WTC11 (cell line): Measurements from ENCODE around the gene GPC6. TPM values are rescaled to one million over a fixed set of nuclear protein-coding genes. Genes with fewer than 3 reads are reported as not detected.

Experiments
- ATAC-seq: fragments of 200-7000 bp; cut with Tn5 transposase; 2 replicates; pipeline ENCODE4 v1.10.0; 2021; ENCODE audit warnings: mild to moderate bottlenecking, moderate library complexity
- CTCF ChIA-PET: fragments of 300-600 bp; sonication (Branson Sonifier 250); formaldehyde crosslinking; loops from one replicate; lab custom pipeline; 2021; ENCODE audit warnings: antibody characterized with exemption; lab: Charles Lee
- POLR2A ChIA-PET: fragments of 350-600 bp; sonication (Branson Sonifier 250); formaldehyde crosslinking; loops from one replicate; lab custom pipeline; 2021; ENCODE audit warnings: antibody characterized with exemption; lab: Charles Lee
- DNase-seq: peaks from one replicate; pipeline ENCODE4 v3.0.0; 2021; ENCODE audit warnings: low spot score
- H3K27ac Mint-ChIP-seq: 2 replicates; pipeline ENCODE4 v1.8.0; 2021; ENCODE audit warnings: mixed read lengths
- H3K27me3 Mint-ChIP-seq: 2 replicates; pipeline ENCODE4 v1.8.0; 2021; ENCODE audit warnings: low read depth, mild to moderate bottlenecking, moderate library complexity, mixed read lengths
- H3K36me3 Mint-ChIP-seq: 2 replicates; pipeline ENCODE4 v1.8.0; 2021; ENCODE audit warnings: mixed read lengths
- H3K4me1 Mint-ChIP-seq: 2 replicates; pipeline ENCODE4 v1.8.0; 2022; ENCODE audit warnings: mixed read lengths
- H3K4me3 Mint-ChIP-seq: 2 replicates; pipeline ENCODE4 v1.8.0; 2021; ENCODE audit warnings: mild to moderate bottlenecking, moderate library complexity, mixed read lengths
- H3K9me3 Mint-ChIP-seq: 2 replicates; pipeline ENCODE4 v1.8.0; 2021; ENCODE audit warnings: mixed read lengths
- AR ChIP-seq: fragments of 250-450 bp; sonication (Bioruptor Pico); IDR thresholded peaks from 2 replicates; pipeline ENCODE4 v1.9.0; 2021; ENCODE audit warnings: mild to moderate bottlenecking
- ATF1 ChIP-seq: sonication (generic); formaldehyde crosslinking; IDR thresholded peaks from 2 replicates; pipeline ENCODE4 v1.8.1; 2023; ENCODE audit warnings: mild to moderate bottlenecking, moderate library complexity, missing genetic modification reagents
- ETV6 ChIP-seq: sonication (generic); formaldehyde crosslinking; IDR thresholded peaks from 2 replicates; pipeline ENCODE4 v1.8.1; 2022; ENCODE audit warnings: mild to moderate bottlenecking, missing genetic modification reagents
- FOXK1 ChIP-seq: sonication (generic); formaldehyde crosslinking; IDR thresholded peaks from 2 replicates; pipeline ENCODE4 v1.8.0; 2022; ENCODE audit warnings: mild to moderate bottlenecking, moderate library complexity, missing genetic modification reagents
- GABPB1 ChIP-seq: sonication (generic); formaldehyde crosslinking; IDR thresholded peaks from 2 replicates; pipeline ENCODE4 v1.8.1; 2023; ENCODE audit warnings: mild to moderate bottlenecking, missing genetic modification reagents
- HMGXB4 ChIP-seq: sonication (generic); formaldehyde crosslinking; IDR thresholded peaks from 2 replicates; pipeline ENCODE4 v1.8.1; 2023; ENCODE audit warnings: mild to moderate bottlenecking, moderate library complexity, missing genetic modification reagents
- MLX ChIP-seq: sonication (generic); formaldehyde crosslinking; IDR thresholded peaks from 2 replicates; pipeline ENCODE4 v1.8.1; 2023; ENCODE audit warnings: mild to moderate bottlenecking, missing genetic modification reagents, moderate library complexity
- NFATC4 ChIP-seq: fragments of 250-450 bp; sonication (Bioruptor Pico); IDR thresholded peaks from 2 replicates; pipeline ENCODE4 v1.9.0; 2021; ENCODE audit warnings: mild to moderate bottlenecking
- NFE2L1 ChIP-seq: sonication (generic); formaldehyde crosslinking; IDR thresholded peaks from 2 replicates; pipeline ENCODE4 v1.8.1; 2023; ENCODE audit warnings: missing genetic modification reagents
- NFYB ChIP-seq: sonication (generic); formaldehyde crosslinking; conservative IDR thresholded peaks from 2 replicates; pipeline ENCODE4 v1.8.0; 2022; ENCODE audit warnings: low read depth, missing genetic modification reagents
- NR2C2 ChIP-seq: sonication (generic); formaldehyde crosslinking; IDR thresholded peaks from 2 replicates; pipeline ENCODE4 v1.8.0; 2022; ENCODE audit warnings: mild to moderate bottlenecking, missing genetic modification reagents
- PRDM15 ChIP-seq: sonication (generic); formaldehyde crosslinking; IDR thresholded peaks from 2 replicates; pipeline ENCODE4 v1.8.0; 2022; ENCODE audit warnings: missing genetic modification reagents
- PREB ChIP-seq: sonication (generic); formaldehyde crosslinking; IDR thresholded peaks from 2 replicates; pipeline ENCODE4 v1.8.1; 2022; ENCODE audit warnings: mild to moderate bottlenecking, missing genetic modification reagents, moderate library complexity, borderline replicate concordance
- RELA ChIP-seq: sonication (generic); formaldehyde crosslinking; IDR thresholded peaks from 2 replicates; pipeline ENCODE4 v1.8.1; 2022; ENCODE audit warnings: missing genetic modification reagents, mild to moderate bottlenecking, borderline replicate concordance
- SMAD4 ChIP-seq: sonication (generic); formaldehyde crosslinking; IDR thresholded peaks from 2 replicates; pipeline ENCODE4 v1.8.0; 2022; ENCODE audit warnings: mild to moderate bottlenecking, missing genetic modification reagents
- TEAD1 ChIP-seq: sonication (generic); formaldehyde crosslinking; IDR thresholded peaks from 2 replicates; pipeline ENCODE4 v1.8.0; 2022; ENCODE audit warnings: mild to moderate bottlenecking, missing genetic modification reagents
- TEAD4 ChIP-seq: sonication (generic); formaldehyde crosslinking; IDR thresholded peaks from 2 replicates; pipeline ENCODE4 v1.8.0; 2022; ENCODE audit warnings: mild to moderate bottlenecking, missing genetic modification reagents
- USF2 ChIP-seq: sonication (generic); formaldehyde crosslinking; IDR thresholded peaks from 2 replicates; pipeline ENCODE4 v1.8.1; 2023; ENCODE audit warnings: mild to moderate bottlenecking, missing genetic modification reagents, moderate library complexity
- ZBTB21 ChIP-seq: sonication (generic); formaldehyde crosslinking; IDR thresholded peaks from 2 replicates; pipeline ENCODE4 v1.8.1; 2023; ENCODE audit warnings: mild to moderate bottlenecking, missing genetic modification reagents, borderline replicate concordance
- ZNF263 ChIP-seq: sonication (generic); formaldehyde crosslinking; IDR thresholded peaks from 2 replicates; pipeline ENCODE4 v1.8.1; 2022; ENCODE audit warnings: low read depth, mild to moderate bottlenecking, moderate library complexity, missing genetic modification reagents
- ZNF396 ChIP-seq: fragments of 250-450 bp; sonication (Bioruptor Pico); IDR thresholded peaks from 2 replicates; pipeline ENCODE4 v1.8.0; 2021; ENCODE audit warnings: mild to moderate bottlenecking, moderate library complexity, borderline replicate concordance
- ZNF423 ChIP-seq: fragments of 250-450 bp; sonication (Bioruptor Pico); IDR thresholded peaks from 2 replicates; pipeline ENCODE4 v2.1.2; 2022; ENCODE audit warnings: mild to moderate bottlenecking, moderate library complexity
- ZNF671 ChIP-seq: fragments of 250-450 bp; sonication (Bioruptor Pico); IDR thresholded peaks from 2 replicates; pipeline ENCODE4 v1.8.0; 2021; ENCODE audit warnings: mild to moderate bottlenecking
- total RNA-seq: library from RNA; stranded (reverse); gene quantifications from 3 replicates; pipeline ENCODE4 v1.2.3, GENCODE V29; 2021

GPC6 gene
- total RNA-seq, 1 experiment from 2014 or later: 19.5 TPM

- CTCF ChIA-PET: interaction anchor here (0.7 to 1.0 kb wide), 2 partner anchors 366 to 432 kb away, joined by 3 read pairs; no protein-coding TSS in a partner anchor
- H3K4me3 Mint-ChIP-seq: no peak overlapping the region
- POLR2A ChIA-PET: no interaction called here
Observed at GRCh38 chr13:93984876-93985275, 758.3 kb downstream of the GPC6 start.

GRCh38 chr13:93987458-93987857 is 760.9 kb downstream of the GPC6 start:
- no peaks in the 10 kb centered on the region for H3K9me3 Mint-ChIP-seq
- ChIA-PET CTCF (no interaction called here), POLR2A (no interaction called here)
- H3K4me1 Mint-ChIP-seq: peaks cover 20% of the 10 kb centered on the region
- peaks cover 24% of the 10 kb centered on the region for H3K27me3 Mint-ChIP-seq
- ATAC-seq (no peak), DNase-seq (no peak)
- H3K27ac Mint-ChIP-seq: no peak overlapping the region
- H3K36me3 Mint-ChIP-seq: no peaks in the 10 kb centered on the region
- TF ChIP-seq ETV6 (CRISPR knock-in tag) (no peak), TEAD4 (no peak), ATF1 (CRISPR knock-in tag) (no peak), NFYB (CRISPR knock-in tag) (no peak), MLX (CRISPR knock-in tag) (no peak), GABPB1 (CRISPR knock-in tag) (no peak), FOXK1 (CRISPR knock-in tag) (no peak), ZNF423 (no peak)
- H3K4me3 Mint-ChIP-seq: no peak overlapping the region

More at GRCh38 chr13:93984876-93985275, 758.3 kb downstream of the GPC6 start:
- Mint-ChIP-seq H3K4me1 (peaks cover 20% of the 10 kb centered on the region), H3K36me3 (no peaks in the 10 kb centered on the region), H3K9me3 (no peaks in the 10 kb centered on the region), H3K27me3 (peaks cover 34% of the 10 kb centered on the region), H3K27ac (no peak overlapping the region)
- TF ChIP-seq PRDM15 (CRISPR knock-in tag): no peak
- no peak for TF ChIP-seq ZNF263 (CRISPR knock-in tag)
- no peak for TF ChIP-seq NFATC4
- no peak for TF ChIP-seq ZBTB21
- ATAC-seq: peak; percentile 98
- DNase-seq: peak; percentile 15

GRCh38 chr13:93991569-93991968 is 765.0 kb downstream of the GPC6 start:
- ChIA-PET POLR2A (no interaction called here), CTCF (no interaction called here)
- Mint-ChIP-seq H3K9me3 (no peaks in the 10 kb centered on the region), H3K4me3 (no peak overlapping the region), H3K36me3 (no peaks in the 10 kb centered on the region), H3K4me1 (peaks cover 6% of the 10 kb centered on the region), H3K27ac (no peak overlapping the region), H3K27me3 (no peaks in the 10 kb centered on the region)
- DNase-seq (no peak), ATAC-seq (no peak)
- no peak for TF ChIP-seq RELA
- TF ChIP-seq ZNF396 (CRISPR knock-in tag): no peak
- TF ChIP-seq AR (CRISPR knock-in tag): no peak
- TF ChIP-seq HMGXB4: no peak
- no peak for TF ChIP-seq USF2
- no peak for TF ChIP-seq SMAD4 (CRISPR knock-in tag)
- TF ChIP-seq NFE2L1 (CRISPR knock-in tag): no peak
- no peak for TF ChIP-seq ZNF671 (CRISPR knock-in tag)
- TF ChIP-seq TEAD1 (CRISPR knock-in tag): no peak
- no peak for TF ChIP-seq PREB (CRISPR knock-in tag)
- TF ChIP-seq NFATC4: no peak
- TF ChIP-seq MLX (CRISPR knock-in tag): no peak
- TF ChIP-seq NR2C2 (CRISPR knock-in tag): no peak
